MM.1S (cell line): Measurements from ENCODE around the gene ST6GALNAC2.

Source experiments
- DNase-seq: peaks from one replicate; pipeline ENCODE4 v3.0.0-alpha.2; 2015
- H2AFZ ChIP-seq: fragments of 300-600 bp; sonication (generic); 2 replicates; pipeline ENCODE4 v1.6.0; 2016; ENCODE audit warnings: antibody characterized with exemption, low read length
- H3F3A ChIP-seq: fragments of 300-600 bp; sonication (generic); 2 replicates; pipeline ENCODE4 v1.6.1; 2016; ENCODE audit warnings: mild to moderate bottlenecking, antibody characterized with exemption, low read length, moderate library complexity, mixed read lengths; ENCODE audit not compliant: insufficient read depth
- H3K27ac ChIP-seq: fragments of 300-600 bp; sonication (generic); 2 replicates; pipeline ENCODE4 v1.5.1; 2016; ENCODE audit warnings: mild to moderate bottlenecking, low read length
- H3K27me3 ChIP-seq: fragments of 300-600 bp; sonication (generic); replicated peaks from 2 replicates; pipeline ENCODE4 v1.6.0; 2016; ENCODE audit warnings: low read length; ENCODE audit not compliant: insufficient read depth
- H3K36me3 ChIP-seq: fragments of 300-600 bp; sonication (generic); replicated peaks from 2 replicates; pipeline ENCODE4 v1.6.1; 2016; ENCODE audit warnings: mild to moderate bottlenecking, low read length, mixed read lengths; ENCODE audit not compliant: insufficient read depth
- H3K4me1 ChIP-seq: fragments of 300-600 bp; sonication (generic); 2 replicates; pipeline ENCODE4 v1.6.1; 2016; ENCODE audit warnings: low read length, mixed read lengths
- H3K4me2 ChIP-seq: fragments of 300-600 bp; sonication (generic); 2 replicates; pipeline ENCODE4 v1.6.0; 2016; ENCODE audit warnings: low read depth, low read length
- H3K4me3 ChIP-seq: fragments of 300-600 bp; sonication (generic); 2 replicates; pipeline ENCODE4 v1.5.1; 2016; ENCODE audit warnings: low read length, mixed read lengths
- H3K79me2 ChIP-seq: fragments of 300-600 bp; sonication (generic); 2 replicates; pipeline ENCODE4 v1.6.1; 2016; ENCODE audit warnings: mixed run types, low read length, mixed read lengths
- H3K9ac ChIP-seq: fragments of 300-600 bp; sonication (generic); 2 replicates; pipeline ENCODE4 v1.6.1; 2016; ENCODE audit warnings: low read length, mixed read lengths
- H3K9me2 ChIP-seq: fragments of 300-600 bp; sonication (generic); replicated peaks from 2 replicates; pipeline ENCODE4 v1.6.1; 2016; ENCODE audit warnings: mild to moderate bottlenecking, low read length, mixed read lengths; ENCODE audit not compliant: insufficient read depth
- H3K9me3 ChIP-seq: fragments of 300-600 bp; sonication (generic); replicated peaks from 2 replicates; pipeline ENCODE4 v1.6.1; 2016; ENCODE audit warnings: mild to moderate bottlenecking, low read length, mixed read lengths; ENCODE audit not compliant: insufficient read depth
- H4K20me1 ChIP-seq: fragments of 300-600 bp; sonication (generic); 2 replicates; pipeline ENCODE4 v1.6.1; 2016; ENCODE audit warnings: mild to moderate bottlenecking, low read length, moderate library complexity, mixed read lengths; ENCODE audit not compliant: insufficient read depth
- CTCF ChIP-seq: fragments of 300-600 bp; sonication (generic); IDR thresholded peaks from 2 replicates; pipeline ENCODE4 v1.5.1; 2016; ENCODE audit warnings: antibody characterized with exemption, low read length, mixed read lengths
- EZH2 ChIP-seq: fragments of 300-600 bp; sonication (generic); optimal IDR thresholded peaks from 2 replicates; pipeline ENCODE3; 2017; ENCODE audit warnings: low read depth, mild to moderate bottlenecking, antibody characterized with exemption, low read length, mixed read lengths
- EZH2phosphoT487 ChIP-seq: fragments of 300-600 bp; sonication (generic); IDR thresholded peaks from 2 replicates; pipeline ENCODE4 v1.6.1; 2018; ENCODE audit warnings: antibody characterized with exemption, low read length

The ST6GALNAC2 gene

GRCh38 chr17:76573096-76573495 is 12.6 kb downstream of the ST6GALNAC2 start:
- Histone ChIP-seq H3K36me3 (no peaks in the 10 kb centered on the region), H3K4me1 (no peaks in the 10 kb centered on the region), H3K9me3 (no peaks in the 10 kb centered on the region), H3F3A (no peaks in the 10 kb centered on the region), H3K4me2 (no peak overlapping the region), H3K27ac (no peak overlapping the region), H3K79me2 (no peaks in the 10 kb centered on the region), H3K4me3 (no peak overlapping the region), H2AFZ (no peak overlapping the region), H3K27me3 (no peaks in the 10 kb centered on the region), H4K20me1 (no peaks in the 10 kb centered on the region), H3K9ac (no peak overlapping the region), H3K9me2 (no peaks in the 10 kb centered on the region)
- DNase-seq, result no peak
- TF ChIP-seq EZH2, result no peak
- no peak for TF ChIP-seq CTCF
- TF ChIP-seq EZH2phosphoT487, result no peak

GRCh38 chr17:76572201-76572910 is 13.3 kb downstream of the ST6GALNAC2 start:
- Histone ChIP-seq H3K27me3 (no peaks in the 10 kb centered on the region), H3K27ac (no peak overlapping the region), H3K9me2 (no peaks in the 10 kb centered on the region), H3K9ac (no peak overlapping the region), H3F3A (no peaks in the 10 kb centered on the region), H4K20me1 (no peaks in the 10 kb centered on the region; the same call in 1 of the 2 replicates), H3K36me3 (no peaks in the 10 kb centered on the region), H3K4me1 (no peaks in the 10 kb centered on the region), H2AFZ (no peak overlapping the region), H3K9me3 (no peaks in the 10 kb centered on the region), H3K4me3 (no peak overlapping the region), H3K79me2 (no peaks in the 10 kb centered on the region), H3K4me2 (no peak overlapping the region)
- TF ChIP-seq EZH2, result no peak
- TF ChIP-seq CTCF, result no peak
- TF ChIP-seq EZH2phosphoT487, result no peak
- DNase-seq, result no peak

- Histone ChIP-seq H2AFZ (no peak overlapping the region), H3K4me3 (no peak overlapping the region), H3K9me3 (no peaks in the 10 kb centered on the region), H3K27ac (no peak overlapping the region), H3K4me1 (no peaks in the 10 kb centered on the region), H3F3A (no peaks in the 10 kb centered on the region; the same call in 1 of the 2 replicates), H3K36me3 (no peaks in the 10 kb centered on the region), H3K9ac (no peak overlapping the region), H3K9me2 (no peaks in the 10 kb centered on the region), H3K27me3 (no peaks in the 10 kb centered on the region), H4K20me1 (peaks cover 3% of the 10 kb centered on the region; the same call in 1 of the 2 replicates), H3K4me2 (no peak overlapping the region), H3K79me2 (no peaks in the 10 kb centered on the region)
- TF ChIP-seq CTCF (no peak), EZH2phosphoT487 (no peak), EZH2 (no peak)
- no peak for DNase-seq
Measured at GRCh38 chr17:76570877-76571471, 14.7 kb downstream of the ST6GALNAC2 start.
